Trophoblast cell (in vitro differentiated cells and primary cell): ENCODE measurements around the gene MAML1.

Source experiments
- DNase-seq, 2 donors: peaks; one replicate each; pipeline ENCODE4 v3.0.0-alpha.2; 2016
- H2AFZ ChIP-seq: 2 replicates; pipeline ENCODE4 v1.6.1; 2013; ENCODE audit warnings: low read length, moderate library complexity, mild to moderate bottlenecking; ENCODE audit not compliant: insufficient read depth, poor library complexity
- H2AK5ac ChIP-seq: 2 replicates; pipeline ENCODE4 v1.6.1; 2013; ENCODE audit warnings: mild to moderate bottlenecking, low read length
- H2BK120ac ChIP-seq: 2 replicates; pipeline ENCODE4 v1.6.1; 2013; ENCODE audit warnings: low read length, mild to moderate bottlenecking, moderate library complexity; ENCODE audit not compliant: insufficient read depth, poor library complexity
- H2BK12ac ChIP-seq: 2 replicates; pipeline ENCODE4 v1.6.1; 2013; ENCODE audit warnings: mild to moderate bottlenecking, low read length, moderate library complexity
- H2BK5ac ChIP-seq: 2 replicates; pipeline ENCODE4 v1.6.1; 2013; ENCODE audit warnings: low read length, low read depth, moderate library complexity, mild to moderate bottlenecking; ENCODE audit not compliant: poor library complexity
- H3K14ac ChIP-seq: 2 replicates; pipeline ENCODE4 v1.6.1; 2013; ENCODE audit warnings: mild to moderate bottlenecking, low read length
- H3K18ac ChIP-seq: 2 replicates; pipeline ENCODE4 v1.6.1; 2013; ENCODE audit warnings: mild to moderate bottlenecking, low read length
- H3K23ac ChIP-seq: 2 replicates; pipeline ENCODE4 v1.6.1; 2013; ENCODE audit warnings: low read length
- H3K27ac ChIP-seq: 2 replicates; pipeline ENCODE4 v1.5.1; 2013; ENCODE audit warnings: low read depth, mild to moderate bottlenecking, inconsistent platforms, low read length, moderate library complexity
- H3K27me3 ChIP-seq: 2 replicates; pipeline ENCODE4 v1.6.1; 2013; ENCODE audit warnings: inconsistent platforms, mild to moderate bottlenecking, low read length, moderate library complexity; ENCODE audit not compliant: insufficient read depth
- H3K36me3 ChIP-seq, 2 experiments: 1 replicate in 1 of 2; 2 replicates in 1 of 2; pipeline ENCODE4 v1.6.1; 2013; ENCODE audit warnings: low read length in 2 of 2, mild to moderate bottlenecking in 2 of 2, moderate library complexity in 1 of 2; ENCODE audit not compliant: insufficient read depth in 2 of 2, control insufficient read depth in 1 of 2
- H3K4ac ChIP-seq: 2 replicates; pipeline ENCODE4 v1.6.1; 2013; ENCODE audit warnings: low read depth, mild to moderate bottlenecking, low read length, moderate library complexity
- H3K4me1 ChIP-seq, 2 experiments: 1 replicate in 1 of 2; 2 replicates in 1 of 2; pipeline ENCODE4 v1.6.1; 2013; ENCODE audit warnings: low read length in 2 of 2, mild to moderate bottlenecking in 2 of 2, moderate library complexity in 1 of 2; ENCODE audit not compliant: insufficient read depth in 2 of 2, control insufficient read depth in 1 of 2
- H3K4me2 ChIP-seq: 2 replicates; pipeline ENCODE4 v1.6.1; 2013; ENCODE audit warnings: inconsistent platforms, mild to moderate bottlenecking, low read length, moderate library complexity
- H3K4me3 ChIP-seq: 2 replicates; pipeline ENCODE4 v1.5.1; 2013; ENCODE audit warnings: mild to moderate bottlenecking, low read depth, low read length, inconsistent platforms
- H3K79me1 ChIP-seq: one replicate; pipeline ENCODE4 v1.6.1; 2013; ENCODE audit warnings: low read length
- H3K79me2 ChIP-seq: 2 replicates; pipeline ENCODE4 v1.6.1; 2013; ENCODE audit warnings: low read length, mild to moderate bottlenecking; ENCODE audit not compliant: control insufficient read depth, insufficient read depth, poor library complexity
- H3K9ac ChIP-seq: 2 replicates; pipeline ENCODE4 v1.6.1; 2013; ENCODE audit warnings: mild to moderate bottlenecking, low read length
- H3K9me3 ChIP-seq: 2 replicates; pipeline ENCODE4 v1.6.1; 2013; ENCODE audit warnings: low read depth, mild to moderate bottlenecking, control low read depth, inconsistent platforms, low read length; ENCODE audit not compliant: insufficient read depth
- H4K12ac ChIP-seq: 2 replicates; pipeline ENCODE4 v1.6.1; 2013; ENCODE audit warnings: low read depth, mild to moderate bottlenecking, low read length, moderate library complexity
- H4K8ac ChIP-seq: 2 replicates; pipeline ENCODE4 v1.6.1; 2013; ENCODE audit warnings: low read depth, mild to moderate bottlenecking, low read length, moderate library complexity
- H4K91ac ChIP-seq: one replicate; pipeline ENCODE4 v1.6.1; 2013; ENCODE audit warnings: low read depth, mild to moderate bottlenecking, low read length, moderate library complexity
- WGBS: extraction: QIAGEN DNeasy Blood & Tissue Kit; methylation state at CpG from one replicate; pipeline ENCODE4 v1.1.7; 2013; ENCODE audit warnings: missing lambda C conversion rate; ENCODE audit not compliant: insufficient read length, insufficient coverage; ENCODE audit errors: extremely low coverage; 5-methylcytosine and 5-hydroxymethylcytosine counted together

The MAML1 gene

GRCh38 chr5:179812997-179813607 is 80.5 kb downstream of the MAML1 start:
- Histone ChIP-seq H2BK5ac (no peak overlapping the region), H3K4me2 (no peak overlapping the region), H3K79me2 (peaks cover 3% of the 10 kb centered on the region), H3K4me3 (no peak overlapping the region), H3K4me1 (peaks cover 8 to 13% of the 10 kb centered on the region in 2 experiments), H4K91ac (no peak overlapping the region), H3K23ac (no peak overlapping the region), H3K9me3 (no peaks in the 10 kb centered on the region), H3K36me3 (peaks cover 20 to 27% of the 10 kb centered on the region in 2 experiments), H4K8ac (no peak overlapping the region), H2AFZ (no peak overlapping the region), H2BK12ac (no peak overlapping the region), H3K9ac (no peak overlapping the region), H3K27ac (no peak overlapping the region), H2AK5ac (no peak overlapping the region), H4K12ac (no peak overlapping the region), H3K14ac (no peak overlapping the region), H3K4ac (no peak overlapping the region), H3K27me3 (no peaks in the 10 kb centered on the region), H3K79me1 (peaks cover 10% of the 10 kb centered on the region), H3K18ac (no peak overlapping the region), H2BK120ac (no peak overlapping the region)
- WGBS: no CpG with 5 or more reads among the region's 5 CpGs
- no peak for DNase-seq

GRCh38 chr5:179814090-179814489 is 81.5 kb downstream of the MAML1 start:
- H3K36me3 ChIP-seq: peaks cover 20 to 27% of the 10 kb centered on the region in 2 experiments
- no peak overlapping the region for H2AFZ ChIP-seq
- no peak overlapping the region for H3K18ac ChIP-seq
- no peaks in the 10 kb centered on the region for H3K9me3 ChIP-seq
- H3K27me3 ChIP-seq: no peaks in the 10 kb centered on the region
- no peak overlapping the region for H3K9ac ChIP-seq
- H3K23ac ChIP-seq: no peak overlapping the region
- H2BK120ac ChIP-seq: no peak overlapping the region
- no peak overlapping the region for H3K4ac ChIP-seq
- H3K4me3 ChIP-seq: no peak overlapping the region
- peaks cover 19% of the 10 kb centered on the region for H3K79me1 ChIP-seq
- no peak overlapping the region for H2BK5ac ChIP-seq
- peaks cover 14 to 21% of the 10 kb centered on the region in 2 experiments for H3K4me1 ChIP-seq
- WGBS: no CpG with 5 or more reads among the region's 3 CpGs
- no peak overlapping the region for H2BK12ac ChIP-seq
- no peak overlapping the region for H3K27ac ChIP-seq
- DNase-seq: no peak
- no peak overlapping the region for H4K12ac ChIP-seq
- no peak overlapping the region for H4K91ac ChIP-seq
- peaks cover 6% of the 10 kb centered on the region for H3K79me2 ChIP-seq
- no peak overlapping the region for H3K14ac ChIP-seq
- H4K8ac ChIP-seq: no peak overlapping the region
- H2AK5ac ChIP-seq: no peak overlapping the region
- no peak overlapping the region for H3K4me2 ChIP-seq

- Histone ChIP-seq H3K4me3 (no peak overlapping the region), H4K91ac (no peak overlapping the region), H2BK120ac (no peak overlapping the region), H3K9ac (no peak overlapping the region), H3K14ac (no peak overlapping the region), H3K4me2 (no peak overlapping the region), H3K27me3 (no peaks in the 10 kb centered on the region), H3K9me3 (no peaks in the 10 kb centered on the region), H2BK12ac (no peak overlapping the region), H4K8ac (no peak overlapping the region), H2BK5ac (no peak overlapping the region), H2AFZ (no peak overlapping the region), H3K23ac (no peak overlapping the region), H3K36me3 (peaks cover 24 to 27% of the 10 kb centered on the region in 2 experiments), H3K4ac (no peak overlapping the region), H3K4me1 (peaks cover 26 to 32% of the 10 kb centered on the region in 2 experiments), H3K27ac (no peak overlapping the region), H4K12ac (no peak overlapping the region), H3K18ac (no peak overlapping the region), H3K79me1 (peaks cover 32% of the 10 kb centered on the region), H2AK5ac (no peak overlapping the region), H3K79me2 (peaks cover 13% of the 10 kb centered on the region)
- WGBS: no CpG with 5 or more reads among the region's 21 CpGs
- DNase-seq: no peak
These were observed 83.0 kb downstream of the MAML1 start for GRCh38 chr5:179815491-179816249.

GRCh38 chr5:179816401-179816795 is 83.8 kb downstream of the MAML1 start:
- WGBS: no CpG with 5 or more reads among the region's 23 CpGs
- Histone ChIP-seq H3K18ac (peak overlapping the region; percentile 79), H3K9me3 (no peaks in the 10 kb centered on the region)

More at GRCh38 chr5:179816401-179816795, 83.8 kb downstream of the MAML1 start:
- no peak overlapping the region for H3K27ac ChIP-seq
- H4K12ac ChIP-seq: peak overlapping the region; percentile 6
- peaks cover 24 to 27% of the 10 kb centered on the region in 2 experiments for H3K36me3 ChIP-seq
- H3K9ac ChIP-seq: no peak overlapping the region
- H3K14ac ChIP-seq: peak overlapping the region; percentile 78
- peaks cover 26 to 32% of the 10 kb centered on the region in 2 experiments for H3K4me1 ChIP-seq
- H3K4me2 ChIP-seq: peak overlapping the region; percentile 78
- H2AK5ac ChIP-seq: peak overlapping the region; percentile 35
- H4K91ac ChIP-seq: peak overlapping the region; percentile 60
- H2AFZ ChIP-seq: peak overlapping the region; percentile 73
- H4K8ac ChIP-seq: peak overlapping the region; percentile 80
- peaks cover 39% of the 10 kb centered on the region for H3K79me1 ChIP-seq
- H2BK12ac ChIP-seq: peak overlapping the region; percentile 18
- no peak overlapping the region for H3K23ac ChIP-seq
- H2BK5ac ChIP-seq: peak overlapping the region; percentile 3
- H3K4ac ChIP-seq: no peak overlapping the region
- DNase-seq: no peak
- peaks cover 20% of the 10 kb centered on the region for H3K79me2 ChIP-seq
- no peaks in the 10 kb centered on the region for H3K27me3 ChIP-seq
- no peak overlapping the region for H3K4me3 ChIP-seq
- peak overlapping the region; percentile 26 for H2BK120ac ChIP-seq
